ENCODE measurements around the gene LHX8. TPM values are rescaled to one million over a fixed set of nuclear protein-coding genes. Genes with fewer than 3 reads are reported as not detected.

Gene LHX8
- polyA plus RNA-seq, 2 of the 4 experiments (the other 2 are of a cell fraction): 3.3 to 9.5 TPM

- no peak for ATAC-seq
- CTCF ChIA-PET: no interaction called here
- FAIRE-seq: no peak
Measured at GRCh38 chr1:75165264-75165663, 31.1 kb downstream of the LHX8 start.

DNA sequence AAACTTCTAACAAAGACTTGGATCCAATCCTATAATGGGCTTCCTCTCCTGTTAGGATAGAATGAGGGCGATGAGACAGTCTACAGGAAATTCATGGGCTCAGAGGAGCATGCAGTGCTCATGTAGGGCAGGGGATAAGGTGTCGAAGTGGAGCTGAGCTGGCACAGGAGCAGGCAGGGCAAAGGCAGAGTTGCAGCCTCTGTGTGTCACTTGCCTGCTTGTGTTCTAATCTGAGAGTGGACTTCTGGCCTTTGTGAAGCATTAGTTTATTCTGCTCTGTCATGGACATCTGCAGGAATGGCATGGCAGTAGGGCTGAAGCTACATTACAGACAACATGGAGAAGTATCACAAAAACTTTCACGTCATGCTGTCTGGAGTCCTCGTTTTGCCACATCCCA lies 32.6 kb downstream of the LHX8 start:
- POLR2A ChIA-PET: no interaction called here
- no peak overlapping the region for H3K4me2 ChIP-seq
- H3K4me1 ChIP-seq: no peaks in the 10 kb centered on the region
- H3K4me3 ChIP-seq: no peak overlapping the region
- no peak overlapping the region for H3K27ac ChIP-seq
- no peaks in the 10 kb centered on the region for H3K9me3 ChIP-seq
- CTCF ChIA-PET: interaction anchor here (1.0 kb wide), 1 partner anchor 37 kb away, joined by 3 read pairs; no protein-coding TSS in a partner anchor
- no peak for ATAC-seq
- 20% methylated on average over 4 of the region's 4 CpGs for whole genome bisulfite sequencing (ENCODE audit: missing lambda C conversion rate)
- no peak for TF ChIP-seq MAFK (IDR thresholded peaks at IDR 0.05; ENCODE audit: partially characterized antibody)
- TF ChIP-seq, protein P1, sequence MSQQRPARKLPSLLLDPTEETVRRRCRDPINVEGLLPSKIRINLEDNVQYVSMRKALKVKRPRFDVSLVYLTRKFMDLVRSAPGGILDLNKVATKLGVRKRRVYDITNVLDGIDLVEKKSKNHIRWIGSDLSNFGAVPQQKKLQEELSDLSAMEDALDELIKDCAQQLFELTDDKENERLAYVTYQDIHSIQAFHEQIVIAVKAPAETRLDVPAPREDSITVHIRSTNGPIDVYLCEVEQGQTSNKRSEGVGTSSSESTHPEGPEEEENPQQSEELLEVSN (IDR thresholded peaks at IDR 0.05; ENCODE audit: borderline replicate concordance, low read depth): no peak
- no peak for TF ChIP-seq BHLHE40 (IDR thresholded peaks at IDR 0.05; ENCODE audit: low read depth, low read length)
- no peak for TF ChIP-seq CEBPB (IDR thresholded peaks at IDR 0.05)
- TF ChIP-seq REST (IDR thresholded peaks at IDR 0.05): no peak
- TF ChIP-seq EHMT2 (IDR thresholded peaks at IDR 0.05; ENCODE audit: low read depth): no peak
- TF ChIP-seq, protein P2, sequence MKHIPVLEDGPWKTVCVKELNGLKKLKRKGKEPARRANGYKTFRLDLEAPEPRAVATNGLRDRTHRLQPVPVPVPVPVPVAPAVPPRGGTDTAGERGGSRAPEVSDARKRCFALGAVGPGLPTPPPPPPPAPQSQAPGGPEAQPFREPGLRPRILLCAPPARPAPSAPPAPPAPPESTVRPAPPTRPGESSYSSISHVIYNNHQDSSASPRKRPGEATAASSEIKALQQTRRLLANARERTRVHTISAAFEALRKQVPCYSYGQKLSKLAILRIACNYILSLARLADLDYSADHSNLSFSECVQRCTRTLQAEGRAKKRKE (CRISPR knock-in tag; IDR thresholded peaks at IDR 0.05; ENCODE audit: low read depth): no peak
- no peak for TF ChIP-seq RCOR1 (IDR thresholded peaks at IDR 0.05; ENCODE audit: low read depth, low read length)
- no peak for TF ChIP-seq RNF2 (IDR thresholded peaks at IDR 0.05; ENCODE audit: borderline replicate concordance, low read depth)
- no peak for DNase-seq (ENCODE audit: low read depth in 1 of 2, low spot score in 1 of 2)
- FAIRE-seq: no peak

More at GRCh38 chr1:75165264-75165663, 31.1 kb downstream of the LHX8 start:
- no peaks in the 10 kb centered on the region for H3K9me3 ChIP-seq
- H3K4me1 ChIP-seq: no peaks in the 10 kb centered on the region
- TF ChIP-seq MAFK (IDR thresholded peaks at IDR 0.05; ENCODE audit: partially characterized antibody): no peak
- TF ChIP-seq FOSL2 (IDR thresholded peaks at IDR 0.05): no peak
- TF ChIP-seq FOSL2 (CRISPR knock-in tag; IDR thresholded peaks at IDR 0.05): no peak
- no peak for TF ChIP-seq CBX8 (IDR thresholded peaks at IDR 0.05)
- TF ChIP-seq ZC3H11A (IDR thresholded peaks at IDR 0.05): no peak
- no peak for TF ChIP-seq CHD4 (IDR thresholded peaks at IDR 0.05; ENCODE audit: borderline replicate concordance)
- TF ChIP-seq MAZ (IDR thresholded peaks at IDR 0.05; ENCODE audit: borderline replicate concordance, low read depth, low read length): no peak
- TF ChIP-seq, protein P3, sequence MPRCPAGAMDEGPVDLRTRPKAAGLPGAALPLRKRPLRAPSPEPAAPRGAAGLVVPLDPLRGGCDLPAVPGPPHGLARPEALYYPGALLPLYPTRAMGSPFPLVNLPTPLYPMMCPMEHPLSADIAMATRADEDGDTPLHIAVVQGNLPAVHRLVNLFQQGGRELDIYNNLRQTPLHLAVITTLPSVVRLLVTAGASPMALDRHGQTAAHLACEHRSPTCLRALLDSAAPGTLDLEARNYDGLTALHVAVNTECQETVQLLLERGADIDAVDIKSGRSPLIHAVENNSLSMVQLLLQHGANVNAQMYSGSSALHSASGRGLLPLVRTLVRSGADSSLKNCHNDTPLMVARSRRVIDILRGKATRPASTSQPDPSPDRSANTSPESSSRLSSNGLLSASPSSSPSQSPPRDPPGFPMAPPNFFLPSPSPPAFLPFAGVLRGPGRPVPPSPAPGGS (IDR thresholded peaks at IDR 0.05): no peak
- no peak for TF ChIP-seq BHLHE40 (IDR thresholded peaks at IDR 0.05; ENCODE audit: low read depth, low read length)
- no peak for TF ChIP-seq EHF (CRISPR knock-in tag; IDR thresholded peaks at IDR 0.05)
- TF ChIP-seq ZFP36 (IDR thresholded peaks at IDR 0.05; ENCODE audit: borderline replicate concordance, partially characterized antibody): no peak
- TF ChIP-seq CBX2 (IDR thresholded peaks at IDR 0.05; ENCODE audit: borderline replicate concordance, low read depth): no peak
- TF ChIP-seq EHMT2 (IDR thresholded peaks at IDR 0.05; ENCODE audit: low read depth): no peak
- TF ChIP-seq HOXA7 (CRISPR knock-in tag; IDR thresholded peaks at IDR 0.05): no peak
- POLR2A ChIA-PET: no interaction called here
- H3K4me3 ChIP-seq: no peak overlapping the region
- no peak overlapping the region for H3K27ac ChIP-seq
- no peak for DNase-seq (ENCODE audit: low read depth in 1 of 2, low spot score in 1 of 2)
- no peak overlapping the region for H3K4me2 ChIP-seq

Data from A549 (cell line).